Measurements from ENCODE around the gene EZH2.

EZH2 gene

GRCh38 chr7:148878317-148878716 is 5.8 kb downstream of the EZH2 start:
- no peak for TF ChIP-seq CTCF (IDR thresholded peaks at IDR 0.05; ENCODE audit: extremely low read depth, insufficient read depth, missing control alignments)
- in situ Hi-C loops (cut with MboI; ENCODE audit: low pct_unique_long_range_greater_than_20kb, low sequenced_read_pairs, unreplicated experiment): no loop called here
- DNase-seq (ENCODE audit: low spot score): no peak

GRCh38 chr7:148877517-148877916 is 6.6 kb downstream of the EZH2 start:
- in situ Hi-C loops (cut with MboI; ENCODE audit: low pct_unique_long_range_greater_than_20kb, low sequenced_read_pairs, unreplicated experiment): no loop called here
- DNase-seq (ENCODE audit: low spot score): no peak
- TF ChIP-seq CTCF (IDR thresholded peaks at IDR 0.05; ENCODE audit: extremely low read depth, insufficient read depth, missing control alignments): no peak

GRCh38 chr7:148872188-148872587 is 11.9 kb downstream of the EZH2 start:
- in situ Hi-C loops (cut with MboI; ENCODE audit: low pct_unique_long_range_greater_than_20kb, low sequenced_read_pairs, unreplicated experiment): no loop called here
- no peak for DNase-seq (ENCODE audit: low spot score)

DNA sequence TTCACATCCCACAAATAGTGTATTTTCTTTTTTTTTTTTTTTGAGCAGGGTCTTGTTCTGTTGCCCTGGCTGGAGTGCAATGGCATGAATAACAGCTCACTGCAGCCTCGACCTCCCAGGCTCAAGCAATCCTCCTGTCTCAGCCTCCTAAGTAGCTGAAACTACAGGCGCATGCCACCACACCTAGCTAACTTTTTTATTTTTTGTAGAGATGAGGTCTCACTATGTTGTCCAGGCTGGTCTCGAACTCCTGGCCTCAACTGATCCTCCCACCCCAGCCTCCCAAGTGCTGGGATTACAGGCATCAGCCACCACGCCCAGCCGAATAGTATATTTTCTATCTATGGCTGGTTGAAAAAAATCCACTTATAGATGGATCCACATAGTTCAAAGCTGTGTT is 12.5 kb downstream of the EZH2 start:
- DNase-seq (ENCODE audit: low spot score): no peak
- in situ Hi-C loops (cut with MboI; ENCODE audit: low pct_unique_long_range_greater_than_20kb, low sequenced_read_pairs, unreplicated experiment): no loop called here
- no peak for TF ChIP-seq CTCF (IDR thresholded peaks at IDR 0.05; ENCODE audit: extremely low read depth, insufficient read depth, missing control alignments)

More at GRCh38 chr7:148872188-148872587, 11.9 kb downstream of the EZH2 start:
- TF ChIP-seq CTCF (IDR thresholded peaks at IDR 0.05; ENCODE audit: extremely low read depth, insufficient read depth, missing control alignments): no peak

DNA sequence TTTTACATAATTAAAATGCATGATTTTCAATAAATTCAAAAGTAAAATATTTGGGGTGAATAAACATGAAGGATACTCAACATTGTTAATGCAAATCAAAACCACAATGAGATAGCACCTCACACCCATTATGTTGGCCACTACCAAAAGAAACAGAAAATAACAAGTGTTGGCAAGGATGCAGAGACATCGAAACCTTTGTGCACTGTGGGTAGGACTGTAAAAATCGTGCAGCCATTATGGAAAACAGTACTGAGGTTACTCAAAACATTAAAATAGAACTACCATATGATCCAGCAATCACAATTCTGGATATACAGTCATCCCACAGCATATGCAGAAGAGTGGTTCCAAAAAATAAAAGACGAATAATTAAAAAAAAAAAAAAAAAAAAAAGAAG is 13.1 kb downstream of the EZH2 start:
- in situ Hi-C loops (cut with MboI; ENCODE audit: low pct_unique_long_range_greater_than_20kb, low sequenced_read_pairs, unreplicated experiment): no loop called here
- no peak for TF ChIP-seq CTCF (IDR thresholded peaks at IDR 0.05; ENCODE audit: extremely low read depth, insufficient read depth, missing control alignments)
- DNase-seq (ENCODE audit: low spot score): no peak

DNA sequence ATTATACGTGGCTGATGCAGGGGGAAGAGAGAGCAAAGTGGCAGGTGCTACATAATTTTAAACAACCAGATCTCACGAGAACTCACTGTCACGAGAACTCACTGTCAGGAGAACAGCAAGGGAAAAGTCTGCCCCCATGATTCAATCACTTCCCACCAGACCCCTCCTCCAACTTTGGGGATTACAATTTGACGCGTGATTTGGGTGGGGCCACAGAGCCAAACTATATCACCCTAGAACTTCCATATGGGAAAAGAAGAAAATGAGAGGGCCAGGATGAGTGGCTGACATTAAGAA is 15.8 kb downstream of the EZH2 start:
- in situ Hi-C loops (cut with MboI; ENCODE audit: low pct_unique_long_range_greater_than_20kb, low sequenced_read_pairs, unreplicated experiment): no loop called here
- no peak for TF ChIP-seq CTCF (IDR thresholded peaks at IDR 0.05; ENCODE audit: extremely low read depth, insufficient read depth, missing control alignments)

More for the DNA sequence above, 15.8 kb downstream of the EZH2 start:
- DNase-seq (ENCODE audit: low spot score): no peak

Measured in GM13977 (cell line).